Neural progenitor cell (in vitro differentiated cells): ENCODE measurements around the gene FNDC11. TPM values are rescaled to one million over a fixed set of nuclear protein-coding genes. Genes with fewer than 3 reads are reported as not detected.

Experiments used
- DNase-seq: peaks from one replicate; pipeline ENCODE4 v3.0.0-alpha.2; 2016; ENCODE audit warnings: low spot score
- H2AFZ ChIP-seq: fragments of 200-600 bp; sonication (generic); replicated peaks from 2 replicates; pipeline ENCODE4 v1.6.1; 2016; ENCODE audit warnings: antibody characterized with exemption
- H3F3A ChIP-seq: fragments of 200-600 bp; sonication (generic); 2 replicates; pipeline ENCODE4 v1.6.1; 2016; ENCODE audit warnings: antibody characterized with exemption, low read depth
- H3K27ac ChIP-seq: fragments of 200-600 bp; sonication (generic); 2 replicates; pipeline ENCODE4 v1.5.1; 2016; ENCODE audit warnings: mild to moderate bottlenecking
- H3K27me3 ChIP-seq: fragments of 200-600 bp; sonication (generic); 2 replicates; pipeline ENCODE4 v1.6.1; 2016; ENCODE audit warnings: mild to moderate bottlenecking, moderate library complexity
- H3K36me3 ChIP-seq: fragments of 200-600 bp; sonication (generic); 2 replicates; pipeline ENCODE4 v1.5.1; 2016
- H3K4me1 ChIP-seq: fragments of 200-600 bp; sonication (generic); 2 replicates; pipeline ENCODE4 v1.6.1; 2016; ENCODE audit warnings: mixed run types
- H3K4me2 ChIP-seq: fragments of 200-600 bp; sonication (generic); 2 replicates; pipeline ENCODE4 v1.6.1; 2016
- H3K4me3 ChIP-seq: fragments of 200-600 bp; sonication (generic); 2 replicates; pipeline ENCODE4 v1.5.1; 2016
- H3K79me2 ChIP-seq: fragments of 200-600 bp; sonication (generic); 2 replicates; pipeline ENCODE4 v1.6.1; 2016; ENCODE audit warnings: low read depth
- H3K9ac ChIP-seq: fragments of 200-600 bp; sonication (generic); 2 replicates; pipeline ENCODE4 v1.6.1; 2016
- H3K9me3 ChIP-seq: fragments of 200-600 bp; sonication (generic); 2 replicates; pipeline ENCODE4 v1.5.1; 2016; ENCODE audit warnings: low read depth
- H4K20me1 ChIP-seq: fragments of 200-600 bp; sonication (generic); 2 replicates; pipeline ENCODE4 v1.6.1; 2016; ENCODE audit warnings: low read depth
- H3K27ac Mint-ChIP-seq: 3 replicates; pipeline ENCODE4 v1.8.0; 2021; ENCODE audit warnings: mixed read lengths
- H3K27me3 Mint-ChIP-seq: 2 replicates; pipeline ENCODE4 v1.8.0; 2022; ENCODE audit warnings: low read depth, mild to moderate bottlenecking, inconsistent platforms, moderate library complexity, mixed read lengths; ENCODE audit not compliant: insufficient read depth
- H3K36me3 Mint-ChIP-seq: 3 replicates; pipeline ENCODE4 v1.8.0; 2021; ENCODE audit warnings: mixed read lengths
- H3K4me1 Mint-ChIP-seq: 3 replicates; pipeline ENCODE4 v1.8.0; 2021; ENCODE audit warnings: mixed read lengths
- H3K4me3 Mint-ChIP-seq: 3 replicates; pipeline ENCODE4 v1.8.0; 2021; ENCODE audit warnings: mild to moderate bottlenecking, moderate library complexity, mixed read lengths
- H3K9me3 Mint-ChIP-seq: 3 replicates; pipeline ENCODE4 v1.8.0; 2020; ENCODE audit warnings: mixed read lengths
- EZH2 ChIP-seq: fragments of 200-600 bp; sonication (generic); IDR thresholded peaks from 2 replicates; pipeline ENCODE4 v1.6.1; 2017; ENCODE audit warnings: antibody characterized with exemption, mild to moderate bottlenecking, moderate library complexity
- EZH2phosphoT487 ChIP-seq: fragments of 200-600 bp; sonication (generic); IDR thresholded peaks from 2 replicates; pipeline ENCODE4 v1.6.1; 2017; ENCODE audit warnings: antibody characterized with exemption
- total RNA-seq: library from RNA; depleted of rRNA; stranded (reverse); fragments of >200 nt; gene quantifications from 2 replicates; pipeline ENCODE4 v1.2.3, GENCODE V29; 2015; ENCODE audit warnings: low replicate concordance
- TF ChIP-seq, protein P1 (sequence below): fragments of 200-600 bp; sonication (generic); IDR thresholded peaks from 2 replicates; pipeline ENCODE4 v1.5.1; 2017; ENCODE audit warnings: antibody characterized with exemption, mild to moderate bottlenecking

FNDC11 gene
- total RNA-seq, 1 donor from 2014 or later = 0.39 TPM

DNA sequence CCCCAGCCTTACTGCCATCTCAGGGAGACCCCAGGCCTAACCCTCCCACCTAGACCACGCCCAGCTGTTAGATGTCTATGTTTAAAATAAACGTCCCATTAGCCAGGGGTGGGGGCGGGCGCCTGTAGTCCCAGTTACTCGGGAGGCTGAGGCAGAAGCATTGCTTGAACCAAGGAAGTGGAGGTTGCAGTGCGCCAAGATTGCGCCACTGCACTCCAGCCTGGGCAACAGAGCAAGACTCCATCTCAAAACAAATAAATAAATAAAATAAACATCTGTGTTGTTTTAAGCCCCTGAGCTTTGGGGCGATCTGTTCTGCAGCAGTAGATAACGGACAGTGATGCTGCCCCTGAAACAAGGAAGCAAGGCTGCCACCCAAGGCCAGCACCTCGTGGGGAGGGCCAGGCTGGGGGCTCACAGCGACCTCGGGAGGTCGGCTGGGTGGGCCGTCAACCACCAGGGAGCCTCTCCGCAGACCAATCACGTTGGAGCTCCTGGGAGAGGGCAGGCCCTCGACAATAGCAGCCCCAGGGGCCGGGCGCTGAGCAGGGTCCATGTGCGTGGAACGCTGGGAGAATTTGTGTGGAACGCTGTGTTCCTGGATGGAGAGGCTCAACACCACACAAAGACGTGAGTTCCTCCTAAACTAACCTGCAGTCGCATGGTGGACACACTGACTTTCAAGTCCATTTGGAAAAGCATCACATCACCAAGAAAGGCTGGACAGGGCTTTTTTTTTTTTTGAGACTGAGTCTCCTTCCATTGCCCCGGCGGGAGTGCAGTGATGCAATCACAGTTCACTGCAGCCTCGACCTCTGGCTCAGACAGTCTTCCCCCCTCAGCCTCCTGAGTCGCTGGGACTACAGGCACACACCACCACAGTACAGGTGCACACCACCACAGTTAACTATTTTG lies 21.1 kb downstream of the FNDC11 start:
- H3K9ac ChIP-seq = no peak overlapping the region
- no peak overlapping the region for H2AFZ ChIP-seq
- H3K4me1 ChIP-seq = no peaks in the 10 kb centered on the region
- no peak overlapping the region for H3K4me3 ChIP-seq
- DNase-seq = no peak
- H3K9me3 ChIP-seq = no peaks in the 10 kb centered on the region
- peak overlapping the region; percentile 74 for H3K4me3 Mint-ChIP-seq
- H3K9me3 Mint-ChIP-seq = no peaks in the 10 kb centered on the region
- H3K4me1 Mint-ChIP-seq = peaks cover 8% of the 10 kb centered on the region
- no peaks in the 10 kb centered on the region for H3K36me3 ChIP-seq
- peaks cover 9% of the 10 kb centered on the region for H3K27me3 ChIP-seq
- peaks cover 7% of the 10 kb centered on the region for H3F3A ChIP-seq
- H3K27me3 Mint-ChIP-seq = peaks cover 7% of the 10 kb centered on the region
- H3K79me2 ChIP-seq = no peaks in the 10 kb centered on the region
- H3K36me3 Mint-ChIP-seq = no peaks in the 10 kb centered on the region
- TF ChIP-seq EZH2 (no peak), EZH2phosphoT487 (no peak)
- TF ChIP-seq, protein P1, sequence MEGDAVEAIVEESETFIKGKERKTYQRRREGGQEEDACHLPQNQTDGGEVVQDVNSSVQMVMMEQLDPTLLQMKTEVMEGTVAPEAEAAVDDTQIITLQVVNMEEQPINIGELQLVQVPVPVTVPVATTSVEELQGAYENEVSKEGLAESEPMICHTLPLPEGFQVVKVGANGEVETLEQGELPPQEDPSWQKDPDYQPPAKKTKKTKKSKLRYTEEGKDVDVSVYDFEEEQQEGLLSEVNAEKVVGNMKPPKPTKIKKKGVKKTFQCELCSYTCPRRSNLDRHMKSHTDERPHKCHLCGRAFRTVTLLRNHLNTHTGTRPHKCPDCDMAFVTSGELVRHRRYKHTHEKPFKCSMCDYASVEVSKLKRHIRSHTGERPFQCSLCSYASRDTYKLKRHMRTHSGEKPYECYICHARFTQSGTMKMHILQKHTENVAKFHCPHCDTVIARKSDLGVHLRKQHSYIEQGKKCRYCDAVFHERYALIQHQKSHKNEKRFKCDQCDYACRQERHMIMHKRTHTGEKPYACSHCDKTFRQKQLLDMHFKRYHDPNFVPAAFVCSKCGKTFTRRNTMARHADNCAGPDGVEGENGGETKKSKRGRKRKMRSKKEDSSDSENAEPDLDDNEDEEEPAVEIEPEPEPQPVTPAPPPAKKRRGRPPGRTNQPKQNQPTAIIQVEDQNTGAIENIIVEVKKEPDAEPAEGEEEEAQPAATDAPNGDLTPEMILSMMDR = no peak
- no peak overlapping the region for H3K27ac ChIP-seq
- no peak overlapping the region for H3K4me2 ChIP-seq
- H4K20me1 ChIP-seq = no peaks in the 10 kb centered on the region
- H3K27ac Mint-ChIP-seq = no peak overlapping the region

DNA sequence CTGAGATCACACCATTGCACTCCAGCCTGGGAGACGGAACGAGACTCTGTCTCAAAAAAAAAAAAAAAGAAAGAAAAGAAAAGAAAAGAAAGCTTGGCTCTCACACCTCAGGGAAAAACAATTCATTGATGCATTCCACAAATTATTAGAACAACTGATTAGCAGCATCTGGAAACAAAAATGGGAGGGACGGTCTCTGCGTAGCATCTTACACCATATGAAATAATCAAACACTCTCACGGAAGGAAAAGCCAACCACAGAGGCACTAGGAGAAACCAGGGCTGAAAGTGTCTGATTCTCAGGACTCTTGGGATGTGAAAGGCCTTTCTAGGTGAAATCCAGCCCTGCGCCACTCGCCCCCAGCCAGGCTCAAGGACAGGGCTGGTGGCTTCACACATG lies 22.4 kb downstream of the FNDC11 start:
- no peak for DNase-seq
- H3F3A ChIP-seq = peaks cover 7% of the 10 kb centered on the region
- H3K9ac ChIP-seq = no peak overlapping the region
- H3K79me2 ChIP-seq = no peaks in the 10 kb centered on the region
- Mint-ChIP-seq H3K4me3 (peak overlapping the region; percentile 33), H3K4me1 (peaks cover 8% of the 10 kb centered on the region), H3K9me3 (no peaks in the 10 kb centered on the region), H3K27me3 (peaks cover 7% of the 10 kb centered on the region), H3K36me3 (no peaks in the 10 kb centered on the region), H3K27ac (no peak overlapping the region)
- H4K20me1 ChIP-seq = no peaks in the 10 kb centered on the region
- H3K4me2 ChIP-seq = no peak overlapping the region
- no peaks in the 10 kb centered on the region for H3K9me3 ChIP-seq
- peaks cover 9% of the 10 kb centered on the region for H3K27me3 ChIP-seq
- H3K4me1 ChIP-seq = no peaks in the 10 kb centered on the region
- no peaks in the 10 kb centered on the region for H3K36me3 ChIP-seq
- no peak overlapping the region for H3K27ac ChIP-seq
- H3K4me3 ChIP-seq = no peak overlapping the region
- no peak overlapping the region for H2AFZ ChIP-seq
- no peak for TF ChIP-seq EZH2
- TF ChIP-seq EZH2phosphoT487 = no peak
- TF ChIP-seq, protein P1 = no peak

DNA sequence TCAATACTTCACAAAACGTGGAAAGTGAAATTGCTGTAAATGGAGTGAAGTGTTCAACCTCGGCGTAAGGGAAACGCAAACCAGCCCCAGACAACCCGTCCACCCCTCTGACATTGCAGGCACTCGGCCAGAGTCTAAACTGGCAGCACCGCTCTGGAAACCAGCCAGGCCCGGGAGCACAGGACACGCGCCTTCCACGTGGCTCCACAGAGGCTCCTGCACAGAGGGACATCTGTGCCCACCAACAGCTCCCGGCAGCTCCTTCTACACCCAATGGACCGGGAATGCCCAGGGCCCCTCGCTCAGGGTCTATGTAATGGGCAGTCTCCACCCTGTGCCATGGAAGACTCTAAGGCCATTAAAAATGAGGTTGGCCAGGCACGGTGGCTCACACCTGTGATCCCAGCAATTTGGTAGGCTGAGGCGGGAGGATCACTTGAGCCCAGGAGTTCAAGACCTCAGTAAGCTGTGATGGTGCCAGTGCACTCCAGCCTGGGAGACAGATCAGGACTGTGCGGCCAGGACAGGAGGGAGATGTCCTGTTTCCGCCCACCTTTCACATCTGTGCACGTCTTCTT lies 23.4 kb downstream of the FNDC11 start:
- Histone ChIP-seq H3K27me3 (peaks cover 9% of the 10 kb centered on the region), H3K27ac (no peak overlapping the region), H3K4me3 (no peak overlapping the region), H2AFZ (no peak overlapping the region), H4K20me1 (no peaks in the 10 kb centered on the region), H3K9ac (no peak overlapping the region), H3K4me1 (no peaks in the 10 kb centered on the region), H3K79me2 (no peaks in the 10 kb centered on the region), H3K9me3 (no peaks in the 10 kb centered on the region), H3K4me2 (no peak overlapping the region), H3K36me3 (no peaks in the 10 kb centered on the region), H3F3A (peaks cover 7% of the 10 kb centered on the region)
- Mint-ChIP-seq H3K36me3 (no peaks in the 10 kb centered on the region), H3K9me3 (no peaks in the 10 kb centered on the region), H3K27ac (no peak overlapping the region), H3K4me1 (peaks cover 8% of the 10 kb centered on the region), H3K4me3 (no peak overlapping the region), H3K27me3 (peaks cover 7% of the 10 kb centered on the region)
- DNase-seq = no peak
- TF ChIP-seq EZH2 = no peak
- TF ChIP-seq, protein P1 = no peak
